Right renal cortex interstitium (tissue), 3 donors: ENCODE measurements around the gene POU6F2. TPM values are rescaled to one million over a fixed set of nuclear protein-coding genes. Genes with fewer than 3 reads are reported as not detected.
"Not testable (repeated sequence)": the region's sequence is repeated elsewhere in the genome, so short reads cannot be mapped to it uniquely, and the experiment has no call there.

Experiments used
- DNase-seq, 3 donors: peaks; one replicate each; pipeline ENCODE4 v3.0.0-alpha.2; 2013; ENCODE audit warnings: low read depth in 3 of 3, low spot score in 2 of 3
- polyA plus RNA-seq, 3 donors: library from polyadenylated mRNA; unstranded; fragments of 120-200 nt; gene quantifications; one replicate each; pipeline ENCODE4 v1.2.1, GENCODE V29; 2013; ENCODE audit not compliant: insufficient read length in 3 of 3

POU6F2 gene
- polyA plus RNA-seq, 3 donors: 0.07 to 0.19 (median 0.17) TPM

GRCh38 chr7:39293056-39293823 lies 315.5 kb downstream of the POU6F2 start:
- DNase-seq: no peak

- no peak for DNase-seq
Observed at GRCh38 chr7:39294022-39294421, 316.3 kb downstream of the POU6F2 start.

- DNase-seq: no peak
Observed at GRCh38 chr7:39295796-39296195, 318.1 kb downstream of the POU6F2 start.

GRCh38 chr7:39299695-39300094 lies 322.0 kb downstream of the POU6F2 start:
- DNase-seq: no peak

GRCh38 chr7:39300276-39300675 lies 322.6 kb downstream of the POU6F2 start:
- DNase-seq: no peak

GRCh38 chr7:39301543-39301942 lies 323.8 kb downstream of the POU6F2 start:
- no peak for DNase-seq

- DNase-seq: no peak
Observed at GRCh38 chr7:39304178-39304577, 326.5 kb downstream of the POU6F2 start.

GRCh38 chr7:39304668-39305405 lies 327.1 kb downstream of the POU6F2 start:
- DNase-seq: no peak

- DNase-seq: no peak
Observed at GRCh38 chr7:39306016-39306570, 328.4 kb downstream of the POU6F2 start.

- no peak for DNase-seq
Observed at GRCh38 chr7:39310699-39311098, 333.0 kb downstream of the POU6F2 start.

GRCh38 chr7:39312254-39312989 lies 334.7 kb downstream of the POU6F2 start:
- DNase-seq: no peak

GRCh38 chr7:39313376-39313775 lies 335.7 kb downstream of the POU6F2 start:
- no peak for DNase-seq

GRCh38 chr7:39313974-39314373 lies 336.3 kb downstream of the POU6F2 start:
- peak in 1 of 3 donors; percentile 63 for DNase-seq

- no peak for DNase-seq
Observed at GRCh38 chr7:39317107-39317506, 339.4 kb downstream of the POU6F2 start.

GRCh38 chr7:39317896-39318295 lies 340.2 kb downstream of the POU6F2 start:
- no peak for DNase-seq

- no peak for DNase-seq
Observed at GRCh38 chr7:39321245-39321644, 343.5 kb downstream of the POU6F2 start.

GRCh38 chr7:39321909-39322498 lies 344.3 kb downstream of the POU6F2 start:
- DNase-seq: no peak

- no peak for DNase-seq
Observed at GRCh38 chr7:39324139-39324760, 346.5 kb downstream of the POU6F2 start.

- not testable (repeated sequence) for DNase-seq
Observed at GRCh38 chr7:39331607-39332006, 353.9 kb downstream of the POU6F2 start.

GRCh38 chr7:39332142-39332541 lies 354.4 kb downstream of the POU6F2 start:
- no peak for DNase-seq
